GM18502 (cell line): ENCODE data around the gene AASDH.

Experiments used
- ATAC-seq: cut with Tn5 transposase; IDR thresholded peaks from one replicate; pipeline ENCODE4 v1.9.1; 2021; ENCODE audit warnings: mild to moderate bottlenecking; ENCODE audit not compliant: unreplicated experiment, poor library complexity

AASDH gene

GRCh38 chr4:56321251-56321650 is 66.0 kb downstream of the AASDH start:
- no peak for ATAC-seq

GRCh38 chr4:56320293-56320692 is 67.0 kb downstream of the AASDH start:
- ATAC-seq, result no peak

- ATAC-seq, result no peak
Observed at GRCh38 chr4:56318555-56318954, 68.7 kb downstream of the AASDH start.

- no peak for ATAC-seq
Observed at GRCh38 chr4:56317749-56318148, 69.5 kb downstream of the AASDH start.

- no peak for ATAC-seq
Observed at GRCh38 chr4:56316011-56316650, 71.2 kb downstream of the AASDH start.

GRCh38 chr4:56315543-56315942 is 71.7 kb downstream of the AASDH start:
- no peak for ATAC-seq

GRCh38 chr4:56315041-56315440 is 72.2 kb downstream of the AASDH start:
- ATAC-seq, result no peak

- no peak for ATAC-seq
Observed at GRCh38 chr4:56314207-56314915, 72.9 kb downstream of the AASDH start.

- no peak for ATAC-seq
Observed at GRCh38 chr4:56313132-56313531, 74.2 kb downstream of the AASDH start.

GRCh38 chr4:56311299-56311975 is 75.9 kb downstream of the AASDH start:
- ATAC-seq, result no peak

GRCh38 chr4:56310401-56311125 is 76.7 kb downstream of the AASDH start:
- no peak for ATAC-seq

- no peak for ATAC-seq
Observed at GRCh38 chr4:56308384-56308783, 78.9 kb downstream of the AASDH start.

GRCh38 chr4:56307423-56307822 is 79.9 kb downstream of the AASDH start:
- ATAC-seq, result no peak

- ATAC-seq, result no peak
Observed at GRCh38 chr4:56305390-56305789, 81.9 kb downstream of the AASDH start.

- no peak for ATAC-seq
Observed at GRCh38 chr4:56303921-56304320, 83.4 kb downstream of the AASDH start.

- no peak for ATAC-seq
Observed at GRCh38 chr4:56302760-56303159, 84.5 kb downstream of the AASDH start.

- ATAC-seq, result no peak
Observed at GRCh38 chr4:56301997-56302496, 85.2 kb downstream of the AASDH start.

- peak; percentile 98 for ATAC-seq
Observed at GRCh38 chr4:56301181-56301996, 85.9 kb downstream of the AASDH start.

GRCh38 chr4:56298236-56298635 is 89.1 kb downstream of the AASDH start:
- no peak for ATAC-seq

- no peak for ATAC-seq
Observed at GRCh38 chr4:56297776-56298175, 89.5 kb downstream of the AASDH start.
